ENCODE measurements around the gene BCL3.
"Not testable (repeated sequence)": the region's sequence is repeated elsewhere in the genome, so short reads cannot be mapped to it uniquely, and the experiment has no call there.

Gene BCL3

DNA sequence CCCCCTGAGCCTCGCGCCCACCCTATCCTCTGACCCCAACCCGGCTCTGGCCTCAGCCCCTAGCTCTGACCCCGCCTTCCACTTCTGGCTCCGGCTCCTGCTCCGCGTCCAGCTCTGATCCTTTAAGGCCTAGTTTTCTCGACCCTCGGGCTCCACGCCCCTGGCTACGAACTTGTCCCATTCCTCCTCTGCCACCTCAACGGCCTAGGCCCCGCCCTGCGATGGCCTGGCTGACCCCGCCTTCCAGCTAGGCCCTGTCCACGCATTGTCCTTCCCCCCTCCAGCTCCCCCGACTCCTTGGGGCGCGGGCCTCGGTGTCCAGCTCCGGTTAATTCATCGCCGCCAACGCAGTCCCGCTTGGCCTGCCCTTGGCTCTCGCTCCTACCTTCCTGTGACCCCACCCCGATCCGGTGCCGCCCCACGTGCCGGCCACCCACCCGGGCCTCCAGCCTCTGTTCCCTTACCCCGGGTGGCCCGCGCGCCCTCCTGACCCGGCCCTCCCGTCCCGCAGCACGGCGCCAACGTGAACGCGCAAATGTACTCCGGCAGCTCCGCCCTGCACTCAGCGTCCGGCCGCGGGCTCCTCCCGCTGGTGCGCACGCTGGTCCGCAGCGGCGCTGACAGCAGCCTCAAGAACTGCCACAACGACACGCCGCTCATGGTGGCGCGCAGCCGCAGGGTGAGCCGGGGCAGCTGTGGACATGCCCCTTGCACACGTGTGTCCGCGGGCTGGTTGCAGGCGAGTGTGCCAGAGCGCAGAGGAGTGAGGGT lies 9.4 kb downstream of the BCL3 start:
- DNase-seq (ENCODE audit: low read depth in 2 of 2) = no peak

DNA sequence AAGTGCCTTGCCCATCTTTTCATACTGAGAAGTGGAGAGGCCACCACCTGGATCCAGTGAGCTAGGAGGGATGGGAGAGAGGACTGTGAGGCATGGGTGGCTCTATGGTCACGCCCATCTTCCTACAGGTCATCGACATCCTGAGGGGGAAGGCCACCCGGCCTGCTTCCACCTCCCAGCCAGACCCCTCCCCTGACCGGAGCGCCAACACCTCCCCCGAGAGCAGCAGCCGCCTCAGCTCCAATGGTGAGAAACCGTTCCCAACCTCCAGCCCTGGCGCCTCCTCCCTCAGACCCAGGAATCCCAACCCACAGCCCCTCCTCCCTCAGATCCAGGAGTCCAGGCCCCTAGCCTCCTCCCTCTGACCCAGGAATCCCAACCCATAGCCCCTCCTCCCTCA lies 10.1 kb downstream of the BCL3 start:
- DNase-seq (ENCODE audit: low read depth in 2 of 2) = no peak

DNA sequence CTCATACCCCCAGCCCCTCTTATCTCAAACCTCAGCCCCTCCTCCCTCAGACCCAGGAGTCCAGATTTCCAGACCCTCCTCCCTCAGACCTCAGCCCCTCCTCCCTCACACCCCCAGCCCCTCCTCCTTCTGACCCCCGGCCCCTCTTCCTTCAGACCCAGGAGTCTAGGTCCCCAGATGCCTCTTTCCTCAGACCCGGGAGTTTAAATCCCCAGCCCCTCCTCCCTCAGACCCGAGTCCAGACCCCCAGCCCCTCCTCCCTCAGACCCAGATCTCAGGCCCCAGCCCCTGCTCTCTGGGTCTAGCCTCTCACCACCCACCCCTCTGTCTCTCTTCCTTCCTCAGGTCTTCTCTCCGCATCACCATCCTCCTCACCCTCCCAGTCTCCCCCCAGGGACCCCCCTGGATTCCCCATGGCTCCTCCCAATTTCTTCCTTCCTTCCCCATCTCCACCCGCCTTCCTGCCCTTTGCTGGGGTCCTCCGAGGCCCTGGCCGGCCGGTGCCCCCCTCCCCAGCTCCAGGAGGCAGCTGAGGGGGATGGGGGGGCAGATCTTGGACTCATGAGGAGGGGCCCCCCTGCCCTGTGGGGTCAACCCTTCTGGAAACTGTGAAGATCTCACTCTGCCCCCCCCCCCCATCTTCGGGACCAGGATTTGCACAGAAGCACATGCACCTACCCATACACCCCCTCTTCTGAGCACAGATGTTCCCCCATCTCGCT lies 10.7 kb downstream of the BCL3 start:
- no peak for DNase-seq (ENCODE audit: low read depth in 2 of 2)

DNA sequence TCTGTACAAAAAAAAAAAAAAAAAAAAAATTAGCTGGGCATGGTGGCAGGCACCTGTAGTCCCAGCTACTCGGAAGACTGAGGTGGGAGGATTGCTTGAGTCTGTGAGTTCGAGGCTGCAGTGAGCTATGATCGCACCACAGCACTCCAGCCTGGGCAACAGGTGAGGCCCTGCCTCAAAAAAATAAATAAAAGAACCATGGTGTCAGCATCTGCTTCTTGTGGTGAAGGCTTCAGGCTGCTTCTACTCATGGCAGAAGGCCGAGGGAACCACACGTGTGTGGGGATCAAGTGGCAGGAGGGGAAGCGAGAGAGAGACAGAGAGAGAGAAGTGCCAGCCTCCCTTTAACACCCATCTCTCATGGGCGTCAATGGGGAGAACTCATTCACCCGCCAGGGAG lies 13.5 kb downstream of the BCL3 start:
- no peak for DNase-seq (ENCODE audit: low read depth in 2 of 2)

DNA sequence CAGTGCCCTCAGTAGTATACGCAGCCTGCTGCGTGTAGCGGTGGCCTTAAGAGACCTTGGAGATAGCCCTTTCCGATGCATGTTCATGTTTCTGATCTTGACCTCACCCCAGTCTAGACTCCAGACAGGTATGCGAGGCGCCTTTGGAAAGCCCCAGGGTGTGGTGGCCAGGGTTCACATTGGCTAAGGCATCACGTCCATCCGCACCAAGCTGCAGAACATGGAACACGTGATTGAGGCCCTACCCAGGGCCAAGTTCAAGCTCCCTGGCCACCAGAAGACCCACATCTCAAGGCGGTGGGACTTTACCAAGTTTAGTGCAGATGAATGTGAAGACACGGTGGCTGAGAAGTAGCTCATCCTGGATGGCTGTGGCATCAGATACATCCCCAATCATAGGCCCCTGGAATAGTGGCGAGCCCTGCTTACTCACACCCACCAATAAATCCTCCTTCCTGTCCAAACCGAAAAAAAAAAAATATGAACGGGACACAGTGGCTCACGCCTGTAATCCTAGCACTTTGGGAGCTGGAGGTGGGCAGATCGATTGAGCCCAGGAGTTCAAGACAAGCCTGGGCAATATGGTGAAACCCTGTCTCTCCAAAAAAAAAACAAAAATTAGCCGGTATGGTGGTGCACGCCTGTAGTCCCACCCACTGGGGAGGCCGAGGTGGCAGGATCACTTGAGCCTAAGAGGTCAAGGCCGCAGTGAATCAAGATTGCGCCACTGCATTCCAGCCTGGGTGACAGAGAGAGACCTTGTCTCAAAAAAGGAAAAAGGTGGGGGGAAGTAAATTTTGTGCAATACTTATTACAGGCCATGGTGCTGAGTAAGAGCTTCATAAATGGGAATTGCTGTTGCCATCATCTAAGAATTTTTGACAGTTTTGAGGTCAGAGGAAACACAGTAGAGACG lies 16.8 kb downstream of the BCL3 start:
- no peak for DNase-seq (ENCODE audit: low read depth in 2 of 2)

DNA sequence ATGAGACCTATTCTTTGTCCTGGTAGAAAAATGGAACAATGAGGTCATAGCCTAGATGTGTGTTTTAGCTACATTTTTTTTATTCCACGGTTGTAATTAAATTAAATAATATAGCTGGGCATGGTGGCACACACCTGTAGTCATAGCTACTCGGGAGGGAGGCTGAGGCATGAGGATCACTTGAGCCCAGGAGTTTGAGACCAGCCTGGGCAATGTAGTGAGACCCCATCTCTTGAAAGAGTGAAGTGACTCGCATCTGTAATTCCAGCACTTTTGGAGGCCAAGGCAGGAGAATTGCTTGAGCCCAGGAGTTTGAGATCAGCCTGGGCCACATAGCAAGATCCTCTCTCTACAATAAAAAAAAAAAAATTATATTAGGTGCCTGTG lies 17.4 kb downstream of the BCL3 start:
- no peak for DNase-seq (ENCODE audit: low read depth in 2 of 2)

DNA sequence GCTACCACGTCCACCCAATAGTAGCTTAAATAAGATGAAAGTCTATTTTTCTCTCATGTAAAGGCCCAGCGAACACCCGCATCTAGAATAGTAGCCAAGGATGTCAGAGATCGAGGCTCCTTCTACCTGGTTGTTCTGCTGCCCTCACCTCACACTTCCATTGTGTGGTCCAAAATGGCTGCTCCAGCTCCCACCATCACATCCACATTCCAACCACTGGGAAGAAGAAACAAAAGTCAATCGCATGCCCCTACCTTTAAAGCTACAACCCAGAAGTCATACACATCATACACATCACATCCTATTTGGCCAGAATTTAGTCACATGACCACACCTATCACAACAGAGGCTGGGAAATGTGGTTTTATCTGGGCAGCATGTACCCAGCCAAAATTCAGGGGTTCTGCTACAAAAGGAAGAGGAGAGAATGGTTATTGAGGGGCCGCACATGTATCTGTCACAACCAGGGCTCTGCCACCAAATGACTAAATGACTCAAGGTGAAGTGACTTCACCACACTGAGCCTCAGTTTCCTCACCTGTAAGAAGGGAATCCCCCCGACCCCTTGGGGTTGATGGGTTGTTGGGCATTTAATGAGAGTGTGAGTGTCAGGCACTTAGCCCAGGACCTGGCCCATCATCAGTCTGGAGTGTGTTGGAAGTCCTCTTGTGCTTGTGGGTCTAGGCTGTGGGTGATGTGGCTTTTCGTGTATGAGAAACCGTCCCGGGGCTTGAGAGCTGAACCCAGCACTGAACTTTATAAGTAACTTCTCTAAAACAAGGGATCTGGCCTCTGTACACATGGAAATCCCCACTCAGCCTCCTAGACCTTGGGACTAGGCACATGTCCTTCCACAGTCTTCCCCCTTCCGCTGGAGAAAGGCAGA lies 19.0 kb downstream of the BCL3 start:
- DNase-seq (ENCODE audit: low read depth in 2 of 2) = no peak

DNA sequence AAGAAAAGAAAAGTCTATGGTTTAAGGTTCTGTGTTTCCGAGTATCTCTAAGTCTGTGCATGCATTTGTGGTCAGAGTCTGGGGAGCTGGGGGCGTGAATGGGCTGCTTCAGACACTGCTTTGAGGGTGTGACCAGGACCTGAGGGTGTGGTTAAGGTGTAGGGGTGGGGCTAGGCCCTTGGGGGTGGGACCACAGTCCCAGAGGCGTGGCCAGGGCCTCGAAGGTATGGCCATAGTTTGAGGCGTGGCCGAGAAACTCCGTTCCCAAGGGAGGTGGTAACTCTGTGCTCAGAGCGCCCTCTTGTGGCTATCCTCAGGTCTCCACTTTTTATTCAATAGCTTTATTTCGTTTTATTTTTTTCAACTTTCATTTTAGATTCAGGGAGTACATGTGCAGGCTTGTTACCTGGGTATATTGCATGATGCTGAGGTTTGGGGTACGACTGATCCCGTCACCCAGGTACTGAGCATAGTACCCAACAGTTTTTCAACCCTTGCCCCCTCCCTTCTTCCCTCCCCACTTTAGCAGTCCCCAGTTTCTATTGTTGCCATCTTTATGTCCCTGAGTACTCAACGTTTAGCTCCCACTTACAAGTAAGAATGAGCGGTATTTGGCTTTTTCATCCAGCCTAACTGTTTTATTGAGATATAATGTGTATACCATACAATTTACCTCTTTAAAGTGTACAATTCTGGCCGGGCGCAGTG lies 22.2 kb downstream of the BCL3 start:
- DNase-seq (ENCODE audit: low read depth in 2 of 2) = peak; percentile 96 to 98

DNA sequence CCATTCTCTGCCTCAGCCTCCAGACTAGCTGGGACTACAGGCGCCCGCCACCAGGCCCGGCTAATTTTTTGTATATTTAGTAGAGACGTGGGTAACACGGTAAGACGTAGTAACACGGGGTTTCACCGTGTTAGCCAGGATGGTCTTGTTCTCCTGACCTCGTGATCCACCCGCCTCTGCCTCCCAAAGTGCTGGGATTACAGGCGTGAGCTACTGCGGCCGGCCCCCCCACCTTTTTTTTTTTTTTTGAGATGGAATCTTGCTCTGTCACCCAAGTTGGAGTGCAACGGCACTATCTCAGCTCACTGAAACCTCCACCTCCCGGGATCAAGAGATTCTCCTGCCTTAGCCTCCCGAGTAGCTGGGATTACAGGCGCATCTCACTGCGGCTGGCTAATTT lies 23.6 kb downstream of the BCL3 start:
- not testable (repeated sequence) for DNase-seq (ENCODE audit: low read depth in 2 of 2)

DNA sequence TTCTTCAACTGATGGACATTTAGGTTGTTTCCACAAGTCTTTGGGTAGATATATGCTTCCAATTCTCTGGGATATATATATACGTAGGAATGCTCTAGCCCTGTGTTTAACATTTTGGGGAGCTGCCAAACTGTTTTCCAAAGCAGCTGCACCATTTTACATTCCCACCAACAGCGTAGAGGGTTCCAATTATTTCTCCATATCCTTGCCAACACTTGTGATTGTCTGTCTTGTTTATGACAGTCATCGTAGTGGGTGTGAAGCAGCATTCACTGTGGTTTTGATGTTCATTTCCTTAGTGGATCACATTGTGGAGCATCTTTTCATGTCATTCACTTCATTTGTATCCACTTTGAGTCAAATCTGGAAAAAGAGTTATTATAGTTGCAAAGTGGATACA lies 24.5 kb downstream of the BCL3 start:
- DNase-seq (ENCODE audit: low read depth in 2 of 2) = no peak

DNA sequence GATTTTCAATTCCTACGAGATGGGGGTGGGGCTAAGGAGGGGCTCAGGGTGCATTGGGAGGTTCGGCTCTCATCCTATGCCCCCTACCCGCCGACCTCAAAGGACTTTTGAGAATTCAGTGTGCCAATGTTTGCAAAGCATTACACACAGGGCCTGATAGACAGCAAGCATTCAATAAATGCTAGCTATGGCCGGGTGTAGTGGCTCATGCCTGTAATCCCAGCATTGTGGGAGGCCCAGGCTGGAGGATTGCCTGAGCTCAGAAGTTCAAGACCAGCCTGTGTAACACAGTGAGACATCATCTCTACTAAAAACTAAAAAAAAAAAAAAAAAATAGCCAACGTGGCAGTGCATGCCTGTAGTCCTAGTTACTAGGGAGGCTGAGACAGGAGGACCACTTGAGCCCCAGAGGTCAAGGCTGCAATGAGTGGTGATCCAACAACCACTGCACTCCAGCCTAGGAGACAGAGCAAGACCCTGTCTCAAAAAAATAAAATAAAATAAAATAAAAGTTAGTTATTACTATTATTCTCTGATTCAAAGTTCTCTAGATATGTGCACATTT lies 27.2 kb downstream of the BCL3 start:
- DNase-seq (ENCODE audit: low read depth in 2 of 2) = no peak

DNA sequence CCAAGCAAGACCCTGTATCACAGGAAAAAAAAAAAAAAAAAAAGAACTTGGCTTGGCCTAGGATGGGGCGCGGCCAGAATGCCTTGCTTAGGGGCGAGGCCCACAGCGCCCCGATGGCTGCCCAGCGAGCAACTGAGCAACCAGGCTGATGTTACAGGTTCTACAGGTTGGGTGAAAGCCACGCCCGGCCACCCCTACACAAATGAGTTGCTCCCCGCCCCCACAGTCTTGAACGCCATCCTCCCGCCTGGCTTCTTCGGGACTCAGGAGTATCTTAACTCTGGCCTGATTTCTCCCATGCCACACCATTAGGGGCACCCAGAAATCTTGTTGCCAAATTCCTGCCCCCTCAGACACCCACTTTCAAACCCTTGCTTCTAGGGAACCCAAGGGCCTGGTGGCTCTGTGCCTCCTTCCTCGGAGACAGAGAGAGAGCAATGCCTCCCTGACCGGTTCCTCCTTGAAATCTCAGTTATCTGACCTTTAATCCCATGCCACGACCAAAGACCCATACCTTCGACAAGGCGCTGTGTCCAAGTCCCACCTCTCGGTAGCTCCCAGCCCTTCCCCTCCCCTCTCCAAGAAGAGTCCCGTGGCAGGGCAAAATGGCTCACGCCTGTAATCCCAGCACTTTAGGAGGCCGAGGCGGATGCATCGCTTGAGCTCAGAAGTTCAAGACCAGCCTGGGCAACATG lies 28.0 kb downstream of the BCL3 start:
- no peak for DNase-seq (ENCODE audit: low read depth in 2 of 2)

DNA sequence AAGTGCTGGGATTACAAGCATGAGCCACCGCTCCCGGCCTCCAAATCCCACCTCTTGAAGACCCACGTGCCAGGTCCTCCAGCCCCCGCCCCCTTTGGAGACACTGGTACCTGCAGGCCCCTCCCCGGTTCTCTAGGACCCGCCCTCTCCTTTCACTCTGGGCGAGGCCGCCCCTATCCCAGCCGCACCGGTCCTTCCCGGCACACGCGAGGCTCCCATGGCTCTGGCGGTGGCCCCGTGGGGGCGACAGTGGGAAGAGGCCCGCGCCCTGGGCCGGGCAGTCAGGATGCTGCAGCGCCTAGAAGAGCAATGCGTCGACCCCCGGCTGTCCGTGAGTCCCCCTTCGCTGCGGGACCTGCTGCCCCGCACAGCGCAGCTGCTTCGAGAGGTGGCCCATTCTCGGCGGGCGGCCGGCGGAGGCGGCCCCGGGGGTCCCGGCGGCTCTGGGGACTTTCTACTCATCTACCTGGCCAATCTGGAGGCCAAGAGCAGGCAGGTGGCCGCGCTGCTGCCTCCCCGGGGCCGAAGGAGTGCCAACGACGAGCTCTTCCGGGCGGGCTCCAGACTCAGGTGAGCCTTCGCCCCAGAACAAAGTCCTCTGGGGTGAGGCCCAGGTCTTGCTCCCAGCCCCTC lies 29.3 kb downstream of the BCL3 start, which contains the start of gene CBLC:
Gene CBLC, plus strand, starts transcription at position 176 of the 633 bp plus-strand sequence. Its CDS starts 42 bp downstream, at position 218.
- no peak for DNase-seq (ENCODE audit: low read depth in 2 of 2)

DNA sequence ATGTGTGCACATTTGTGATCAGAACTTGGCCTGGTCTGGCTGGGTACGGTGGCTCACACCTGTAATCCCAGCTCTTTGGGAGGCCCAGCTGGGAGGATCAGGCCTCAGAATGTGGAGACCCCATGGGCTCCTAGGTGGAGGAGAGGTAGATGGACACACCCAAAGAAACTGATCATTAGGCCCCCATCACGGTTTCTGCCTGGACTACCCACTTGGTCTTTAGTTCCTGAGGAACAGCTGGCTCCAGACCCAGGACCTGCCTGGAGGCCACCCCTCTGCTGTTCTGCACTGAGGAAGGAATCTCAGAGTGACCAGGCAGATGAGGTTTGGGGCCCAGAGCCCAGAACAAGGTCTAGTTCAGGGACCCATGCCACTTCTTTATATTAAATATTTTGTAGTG lies 30.6 kb downstream of the BCL3 start:
- DNase-seq (ENCODE audit: low read depth in 2 of 2) = no peak

DNA sequence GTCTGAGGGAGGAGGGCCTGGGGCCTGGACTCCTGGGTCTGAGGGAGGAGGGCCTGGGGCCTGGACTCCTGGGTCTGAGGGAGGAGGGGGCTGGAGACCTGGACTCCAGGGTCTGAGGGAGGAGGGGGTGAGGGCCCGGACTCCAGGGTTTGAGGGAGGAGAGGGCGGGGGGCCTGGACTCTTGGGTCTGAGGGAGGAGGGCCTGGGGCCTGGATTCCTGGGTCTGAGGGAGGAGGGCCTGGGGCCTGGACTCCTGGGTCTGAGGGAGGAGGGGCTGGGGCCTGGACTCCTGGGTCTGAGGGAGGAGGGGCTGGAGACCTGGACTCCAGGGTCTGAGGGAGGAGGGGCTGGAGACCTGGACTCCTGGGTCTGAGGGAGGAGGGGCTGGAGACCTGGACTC lies 33.2 kb downstream of the BCL3 start:
- not testable (repeated sequence) for DNase-seq (ENCODE audit: low read depth in 2 of 2)

DNA sequence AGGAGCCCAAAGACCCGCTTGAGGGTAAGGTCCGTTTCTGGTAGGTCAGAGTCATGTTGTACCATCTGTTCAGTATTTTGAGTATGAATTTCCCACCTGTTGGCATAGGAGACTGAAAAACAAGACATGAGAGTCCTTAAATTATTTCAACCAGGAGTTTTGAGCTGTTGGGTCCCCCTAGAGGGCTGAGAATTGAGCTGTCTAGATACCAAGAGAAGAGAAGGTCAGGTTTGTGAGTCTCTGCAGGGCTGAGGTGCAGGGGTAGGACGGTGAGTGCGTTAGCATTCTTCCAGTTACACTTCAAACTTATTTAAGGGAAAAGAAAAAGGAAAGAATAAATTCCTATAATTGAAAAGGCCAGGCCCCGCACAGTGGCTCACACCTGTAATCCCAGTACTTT lies 34.2 kb downstream of the BCL3 start:
- DNase-seq (ENCODE audit: low read depth in 2 of 2) = no peak

DNA sequence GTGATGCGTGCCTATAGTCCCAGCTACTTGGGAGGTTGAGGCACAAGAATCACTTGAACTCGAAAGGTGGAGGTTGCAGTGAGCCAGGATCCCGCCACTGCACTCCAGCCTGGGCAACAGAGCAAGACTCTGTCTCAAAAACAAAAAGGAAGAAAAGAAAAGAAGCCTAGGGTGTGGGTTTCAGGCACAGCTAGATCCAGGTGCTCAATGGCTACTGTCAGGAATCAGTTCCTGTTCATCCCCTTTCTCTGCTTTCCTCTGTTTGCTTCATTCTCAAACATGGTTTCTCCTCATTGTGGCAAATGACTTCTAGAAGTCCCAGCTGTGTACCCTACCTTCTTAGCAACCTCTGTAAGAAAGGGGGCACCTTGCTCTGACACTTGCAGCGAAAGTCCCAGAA lies 35.0 kb downstream of the BCL3 start:
- no peak for DNase-seq (ENCODE audit: low read depth in 2 of 2)

DNA sequence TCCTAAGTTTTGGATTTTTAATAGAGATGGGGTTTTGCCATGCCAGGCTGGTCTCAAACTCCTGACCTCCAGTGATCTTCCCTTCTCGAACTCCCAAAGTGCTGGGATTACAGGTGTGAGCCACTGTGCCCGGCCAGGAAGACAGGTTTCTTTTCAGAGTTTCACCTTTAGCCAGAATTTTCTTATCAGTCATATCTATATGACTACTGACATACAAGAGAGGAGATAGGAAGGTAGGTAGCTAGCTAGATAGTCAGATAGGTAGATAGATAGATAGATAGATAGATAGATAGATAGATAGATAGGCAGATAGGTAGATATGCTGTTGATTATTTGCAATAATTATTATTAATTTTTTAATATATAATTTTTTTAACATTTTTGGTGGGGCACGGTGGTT lies 36.8 kb downstream of the BCL3 start:
- DNase-seq (ENCODE audit: low read depth in 2 of 2) = no peak

DNA sequence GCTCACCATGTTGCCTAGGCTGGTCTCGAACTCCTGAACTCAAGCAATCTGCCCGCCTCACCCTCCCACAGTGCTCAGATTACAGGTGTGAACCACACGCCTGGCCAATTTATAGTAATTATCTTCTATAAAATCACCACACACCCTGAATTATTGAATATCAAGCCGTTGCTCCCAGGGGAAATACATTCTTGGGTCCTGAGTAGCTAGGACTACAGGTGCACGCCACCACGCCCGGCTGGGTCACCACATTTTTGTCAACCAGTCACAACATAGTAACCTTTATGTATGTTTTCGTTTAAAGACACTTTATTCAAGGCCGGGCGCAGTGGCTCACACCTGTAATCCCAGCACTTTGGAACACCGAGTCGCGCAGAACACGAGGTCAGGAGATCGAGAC lies 37.5 kb downstream of the BCL3 start:
- DNase-seq (ENCODE audit: low read depth in 2 of 2) = no peak
